ENCODE results near the gene APOF.
A peak's percentile ranks its signal among the peaks of the same experiment; 100 is the strongest.
"Not testable (repeated sequence)": the region's sequence is repeated elsewhere in the genome, so short reads cannot be mapped to it uniquely, and the experiment has no call there.

APOF gene

GRCh38 chr12:56362130-56363059 is at the start of gene APOF:
Gene APOF, minus strand, starts transcription at chr12:56362857. Its CDS starts 112 bp downstream, at chr12:56362745.
- DNase-seq: no peak

- no peak for DNase-seq
Measured at GRCh38 chr12:56411781-56412639, 49.4 kb upstream of the APOF start.

- no peak for DNase-seq
Measured at GRCh38 chr12:56410768-56411167, 48.1 kb upstream of the APOF start.

GRCh38 chr12:56408799-56409417 is 46.3 kb upstream of the APOF start:
- DNase-seq: no peak

- not testable (repeated sequence) for DNase-seq
Measured at GRCh38 chr12:56404227-56404626, 41.6 kb upstream of the APOF start.

- DNase-seq: not testable (repeated sequence)
Measured at GRCh38 chr12:56401612-56402011, 39.0 kb upstream of the APOF start.

GRCh38 chr12:56401125-56401524 is 38.5 kb upstream of the APOF start:
- DNase-seq: not testable (repeated sequence)

- not testable (repeated sequence) for DNase-seq
Measured at GRCh38 chr12:56399466-56399865, 36.8 kb upstream of the APOF start.

- no peak for DNase-seq
Measured at GRCh38 chr12:56398324-56398723, 35.7 kb upstream of the APOF start.

- no peak for DNase-seq
Measured at GRCh38 chr12:56392331-56392730, 29.7 kb upstream of the APOF start.

GRCh38 chr12:56391721-56392120 is 29.1 kb upstream of the APOF start:
- DNase-seq: no peak

- DNase-seq: no peak
Measured at GRCh38 chr12:56389412-56389811, 26.8 kb upstream of the APOF start.

- no peak for DNase-seq
Measured at GRCh38 chr12:56387152-56387736, 24.6 kb upstream of the APOF start.

- peak; percentile 22 for DNase-seq
Measured at GRCh38 chr12:56385873-56386272, 23.2 kb upstream of the APOF start.

GRCh38 chr12:56382611-56383010 is 20.0 kb upstream of the APOF start:
- DNase-seq: no peak

GRCh38 chr12:56377989-56378316 is 15.3 kb upstream of the APOF start:
- DNase-seq: no peak

GRCh38 chr12:56377310-56377988 is 14.8 kb upstream of the APOF start:
- peak; percentile 61 for DNase-seq

- peak; percentile 87 for DNase-seq
Measured at GRCh38 chr12:56375598-56376434, 13.2 kb upstream of the APOF start.

GRCh38 chr12:56374726-56375597 is 12.3 kb upstream of the APOF start:
- no peak for DNase-seq

GRCh38 chr12:56373515-56373914 is 10.9 kb upstream of the APOF start:
- no peak for DNase-seq
